CD4-positive, alpha-beta T cell (primary cell): ENCODE data around the gene SIL1. TPM values are rescaled to one million over a fixed set of nuclear protein-coding genes. Genes with fewer than 3 reads are reported as not detected.
"Not testable (repeated sequence)": the region's sequence is repeated elsewhere in the genome, so short reads cannot be mapped to it uniquely, and the experiment has no call there.

Experiments used
- ATAC-seq: fragments of 200-7000 bp; cut with Tn5 transposase; one replicate; pipeline ENCODE4 v1.10.0; 2022; ENCODE audit warnings: mild to moderate bottlenecking; ENCODE audit not compliant: poor library complexity
- CTCF ChIA-PET: fragments of 350-600 bp; sonication (Branson Sonifier 250); formaldehyde crosslinking; loops from one replicate; lab custom pipeline; 2021; ENCODE audit warnings: antibody characterized with exemption, inconsistent platforms; lab: Charles Lee
- POLR2A ChIA-PET: fragments of 350-600 bp; sonication (Branson Sonifier 250); formaldehyde crosslinking; loops from one replicate; lab custom pipeline; 2021; ENCODE audit warnings: antibody characterized with exemption, inconsistent platforms; lab: Charles Lee
- DNase-seq, 14 experiments: peaks; one replicate each; pipeline ENCODE4 v3.0.0-alpha.2; 2013 to 2020; ENCODE audit warnings: mixed read lengths in 2 of 14
- H3K27ac ChIP-seq, 2 donors: one replicate each; pipeline versions ENCODE4 v1.5.1 to v1.7.0; 2013; ENCODE audit warnings: low read length in 2 of 2, low read depth in 1 of 2, mild to moderate bottlenecking in 1 of 2
- H3K27me3 ChIP-seq, 2 experiments: 1 replicate in 1 of 2; 2 replicates in 1 of 2; pipeline versions ENCODE4 v1.6.1 to v1.7.0; 2013; ENCODE audit warnings: low read length in 2 of 2, control low read depth in 1 of 2, mild to moderate bottlenecking in 1 of 2, moderate library complexity in 1 of 2; ENCODE audit not compliant: insufficient read depth in 2 of 2, control insufficient read depth in 1 of 2
- H3K36me3 ChIP-seq: one replicate; pipeline ENCODE4 v1.6.1; 2013; ENCODE audit warnings: low read length, control low read depth; ENCODE audit not compliant: insufficient read depth
- H3K4me1 ChIP-seq: one replicate; pipeline ENCODE4 v1.6.1; 2013; ENCODE audit warnings: low read length, control low read depth; ENCODE audit not compliant: insufficient read depth
- H3K4me3 ChIP-seq: one replicate; pipeline ENCODE4 v1.5.1; 2013; ENCODE audit warnings: mild to moderate bottlenecking, low read length, moderate library complexity
- H3K9me3 ChIP-seq, 2 experiments: 1 replicate in 1 of 2; 2 replicates in 1 of 2; pipeline versions ENCODE4 v1.6.1 to v1.7.0; 2013; ENCODE audit warnings: low read length in 2 of 2, mild to moderate bottlenecking in 2 of 2, control low read depth in 1 of 2, moderate library complexity in 1 of 2; ENCODE audit not compliant: control insufficient read depth in 1 of 2, insufficient read depth in 1 of 2
- H3K27ac Mint-ChIP-seq: one replicate; pipeline ENCODE4 v1.8.0; 2020; ENCODE audit warnings: mixed read lengths
- H3K27me3 Mint-ChIP-seq: one replicate; pipeline ENCODE4 v1.8.0; 2021; ENCODE audit warnings: mixed read lengths
- H3K36me3 Mint-ChIP-seq: one replicate; pipeline ENCODE4 v1.8.0; 2021; ENCODE audit warnings: low read depth, mixed read lengths
- H3K4me1 Mint-ChIP-seq: one replicate; pipeline ENCODE4 v1.8.0; 2021; ENCODE audit warnings: low read depth, mixed read lengths
- H3K4me3 Mint-ChIP-seq: one replicate; pipeline ENCODE4 v1.8.0; 2020; ENCODE audit warnings: mild to moderate bottlenecking, mixed read lengths
- H3K9me3 Mint-ChIP-seq: one replicate; pipeline ENCODE4 v1.8.0; 2020; ENCODE audit warnings: mixed read lengths
- CTCF ChIP-seq: fragments of 200-600 bp; IDR thresholded peaks from one replicate; pipeline ENCODE4 v1.8.0; 2022; ENCODE audit warnings: antibody characterized with exemption, mild to moderate bottlenecking
- intact Hi-C, 2 experiments: fragments of 100-400 bp; cut with DNase I in 1 of 2; cut with micrococcal nuclease in 1 of 2; formaldehyde crosslinking; loops; one replicate each; pipeline versions ENCODE4 v1.15.1 to v1.9.0; 2023 to 2025; cut with DNase I, micrococcal nuclease
- total RNA-seq, 174 experiments: library from RNA in 2 of 174; stranded (reverse) in 2 of 174; gene quantifications; one replicate each; pipeline ENCODE4 v1.2.3 and lab custom pipeline; 2021 to 2026

SIL1 gene
- total RNA-seq, 2 experiments from 2014 or later = 5.6 to 9.2 TPM

GRCh38 chr5:139223481-139223880, 25.3 kb upstream of the SIL1 start:
- TF ChIP-seq CTCF = no peak
- H3K36me3 ChIP-seq = no peaks in the 10 kb centered on the region
- H3K9me3 ChIP-seq = no peaks in the 10 kb centered on the region
- H3K27ac ChIP-seq = no peak overlapping the region
- Mint-ChIP-seq H3K27me3 (no peaks in the 10 kb centered on the region), H3K9me3 (no peaks in the 10 kb centered on the region), H3K36me3 (no peaks in the 10 kb centered on the region), H3K4me1 (no peaks in the 10 kb centered on the region), H3K4me3 (no peak overlapping the region), H3K27ac (no peak overlapping the region)
- DNase-seq (no peak), ATAC-seq (no peak)
- no peaks in the 10 kb centered on the region for H3K27me3 ChIP-seq
- intact Hi-C loops = no loop called here
- ChIA-PET POLR2A (no interaction called here), CTCF (no interaction called here)
- no peak overlapping the region for H3K4me3 ChIP-seq
- H3K4me1 ChIP-seq = no peaks in the 10 kb centered on the region

GRCh38 chr5:139222346-139222745, 24.2 kb upstream of the SIL1 start:
- no peaks in the 10 kb centered on the region for H3K9me3 Mint-ChIP-seq
- H3K4me1 ChIP-seq = no peaks in the 10 kb centered on the region
- H3K27me3 ChIP-seq = no peaks in the 10 kb centered on the region
- ChIA-PET POLR2A (no interaction called here), CTCF (interaction anchor here (0.6 kb wide), 1 partner anchor 939 kb away, joined by 4 read pairs; no protein-coding TSS in a partner anchor)
- no peak overlapping the region for H3K27ac ChIP-seq
- H3K36me3 ChIP-seq = no peaks in the 10 kb centered on the region
- H3K27me3 Mint-ChIP-seq = no peaks in the 10 kb centered on the region
- ATAC-seq (no peak), DNase-seq (no peak)
- H3K4me1 Mint-ChIP-seq = no peaks in the 10 kb centered on the region
- no peaks in the 10 kb centered on the region for H3K9me3 ChIP-seq
- H3K4me3 Mint-ChIP-seq = no peak overlapping the region
- no peak overlapping the region for H3K4me3 ChIP-seq
- H3K36me3 Mint-ChIP-seq = no peaks in the 10 kb centered on the region
- intact Hi-C loops = no loop called here
- H3K27ac Mint-ChIP-seq = no peak overlapping the region
- TF ChIP-seq CTCF = no peak

- H3K4me1 ChIP-seq, H3K4me3 ChIP-seq, intact Hi-C loops, H3K9me3 ChIP-seq, H3K27ac ChIP-seq, H3K36me3 Mint-ChIP-seq, CTCF ChIA-PET, H3K4me1 Mint-ChIP-seq, H3K4me3 Mint-ChIP-seq, POLR2A ChIA-PET, H3K9me3 Mint-ChIP-seq, ATAC-seq, H3K27me3 ChIP-seq, H3K27ac Mint-ChIP-seq, DNase-seq, H3K27me3 Mint-ChIP-seq, H3K36me3 ChIP-seq: not testable (repeated sequence)
Observed at GRCh38 chr5:139218038-139218437, 19.9 kb upstream of the SIL1 start.
